HepG2 (cell line): ENCODE measurements around the gene ABCC10. TPM values are rescaled to one million over a fixed set of nuclear protein-coding genes. Genes with fewer than 3 reads are reported as not detected.

Source experiments
- AFF4 ChIP-seq: sonication (generic); formaldehyde crosslinking; IDR thresholded peaks from 2 replicates; pipeline ENCODE4 v1.4.0; 2020; ENCODE audit warnings: missing genetic modification reagents
- FOXJ3 ChIP-seq: sonication (generic); formaldehyde crosslinking; IDR thresholded peaks from 2 replicates; pipeline ENCODE4 v1.4.0; 2020; ENCODE audit warnings: missing genetic modification reagents, mild to moderate bottlenecking, borderline replicate concordance
- GABPA ChIP-seq, 2 experiments: IDR thresholded peaks; 2 replicates each; pipeline ENCODE4 v1.6.1; 2011 to 2016; ENCODE audit warnings: low read depth in 2 of 2, low read length in 1 of 2, missing biosample characterization in 1 of 2, missing genetic modification characterization in 1 of 2
- KDM1A ChIP-seq: IDR thresholded peaks from 2 replicates; pipeline ENCODE4 v1.6.1; 2016; ENCODE audit warnings: missing compliant biosample characterization
- MBNL3 ChIP-seq: fragments of 250-450 bp; sonication (Bioruptor Pico); conservative IDR thresholded peaks from 2 replicates; pipeline ENCODE4 v1.8.0; 2022; ENCODE audit warnings: mild to moderate bottlenecking, inconsistent platforms
- MIXL1 ChIP-seq: IDR thresholded peaks from 2 replicates; pipeline ENCODE4 v1.6.1; 2016
- MLX ChIP-seq: IDR thresholded peaks from 2 replicates; pipeline ENCODE4 v1.6.1; 2016
- RBFOX2 ChIP-seq: fragments of 200-400 bp; formaldehyde crosslinking; IDR thresholded peaks from 2 replicates; pipeline ENCODE4 v1.6.1; 2017; ENCODE audit warnings: low read depth, mild to moderate bottlenecking, low read length
- SNAPC2 ChIP-seq: sonication (generic); formaldehyde crosslinking; IDR thresholded peaks from 2 replicates; pipeline ENCODE4 v1.8.1; 2022; ENCODE audit warnings: mild to moderate bottlenecking, missing genetic modification reagents
- YY1 ChIP-seq: IDR thresholded peaks from 2 replicates; pipeline ENCODE4 v1.6.1; 2011; ENCODE audit warnings: low read length, low read depth, moderate library complexity, mild to moderate bottlenecking; ENCODE audit not compliant: insufficient read depth, insufficient replicate concordance
- ZC3H4 ChIP-seq: sonication (generic); formaldehyde crosslinking; IDR thresholded peaks from 2 replicates; pipeline ENCODE4 v1.4.0; 2020; ENCODE audit warnings: missing genetic modification reagents, borderline replicate concordance
- ZNF207 ChIP-seq: fragments of 450-650 bp; IDR thresholded peaks from 2 replicates; pipeline ENCODE4 v1.6.1; 2016; ENCODE audit warnings: antibody characterized with exemption, borderline replicate concordance
- ZNF777 ChIP-seq: sonication (generic); formaldehyde crosslinking; IDR thresholded peaks from 2 replicates; pipeline ENCODE4 v1.4.0; 2020; ENCODE audit warnings: missing genetic modification reagents
- polyA plus RNA-seq, 8 experiments: library from polyadenylated mRNA; depleted of rRNA in 3 of 8; stranded (reverse) in 7 of 8; unstranded in 1 of 8; fragments of >200 nt; fragmentation: Illumina TruSeq in 4 of 8; extraction: Trizol in 4 of 8; gene quantifications; 2 replicates each; pipeline versions ENCODE4 v1.2.1 to v1.2.3, GENCODE V29; 2011 to 2016; ENCODE audit warnings: low read depth in 4 of 8, missing spikeins in 1 of 8, mixed read lengths in 1 of 8; ENCODE audit not compliant: insufficient read depth in 1 of 8
- total RNA-seq, 5 experiments: library from RNA; depleted of rRNA; stranded (reverse); fragments of >200 nt; fragmentation: Illumina TruSeq; extraction: Trizol; gene quantifications; 2 replicates each; pipeline ENCODE4 v1.2.3, GENCODE V29; 2016; ENCODE audit warnings: low read depth in 1 of 5
- TF ChIP-seq, protein P1 (sequence below): IDR thresholded peaks from 2 replicates; pipeline ENCODE4 v1.6.1; 2016; ENCODE audit warnings: low read depth, control low read depth
- TF ChIP-seq, protein P2 (sequence below), 2 experiments: sonication (generic) in 1 of 2; formaldehyde crosslinking in 1 of 2; IDR thresholded peaks; 2 replicates each; pipeline versions ENCODE4 v1.4.0 to v1.6.1; 2016 to 2020; ENCODE audit warnings: borderline replicate concordance in 1 of 2, low read depth in 1 of 2, mild to moderate bottlenecking in 1 of 2, missing genetic modification reagents in 1 of 2
- TF ChIP-seq, protein P3 (sequence below): sonication (generic); formaldehyde crosslinking; IDR thresholded peaks from 2 replicates; pipeline ENCODE4 v1.4.0; 2020; ENCODE audit warnings: low read depth, mild to moderate bottlenecking, missing genetic modification reagents

ABCC10 gene
- total and polyA plus RNA-seq, 2 of the 13 experiments (the other 11 are each of a cell fraction or from before 2014, with no cell fraction given) = 16.0 to 24.3 TPM

- no peak for TF ChIP-seq MIXL1 (CRISPR knock-in tag)
- TF ChIP-seq, protein P1, sequence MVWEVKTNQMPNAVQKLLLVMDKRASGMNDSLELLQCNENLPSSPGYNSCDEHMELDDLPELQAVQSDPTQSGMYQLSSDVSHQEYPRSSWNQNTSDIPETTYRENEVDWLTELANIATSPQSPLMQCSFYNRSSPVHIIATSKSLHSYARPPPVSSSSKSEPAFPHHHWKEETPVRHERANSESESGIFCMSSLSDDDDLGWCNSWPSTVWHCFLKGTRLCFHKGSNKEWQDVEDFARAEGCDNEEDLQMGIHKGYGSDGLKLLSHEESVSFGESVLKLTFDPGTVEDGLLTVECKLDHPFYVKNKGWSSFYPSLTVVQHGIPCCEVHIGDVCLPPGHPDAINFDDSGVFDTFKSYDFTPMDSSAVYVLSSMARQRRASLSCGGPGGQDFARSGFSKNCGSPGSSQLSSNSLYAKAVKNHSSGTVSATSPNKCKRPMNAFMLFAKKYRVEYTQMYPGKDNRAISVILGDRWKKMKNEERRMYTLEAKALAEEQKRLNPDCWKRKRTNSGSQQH (CRISPR knock-in tag) = no peak
- no peak; the same call in 1 of the 2 replicates for TF ChIP-seq MLX (CRISPR knock-in tag)
- no peak for TF ChIP-seq GABPA (IDR thresholded peaks at IDR 0.05; ENCODE audit: low read depth, low read length)
- TF ChIP-seq GABPA (CRISPR knock-in tag; IDR thresholded peaks at IDR 0.05; ENCODE audit: low read depth) = peak; percentile 70; the same call in 1 of the 2 replicates
- TF ChIP-seq ZNF207 = no peak
- TF ChIP-seq ZNF777 (CRISPR knock-in tag) = no peak
- peak; percentile 53; the same call in 1 of the 2 replicates for TF ChIP-seq KDM1A
- TF ChIP-seq, protein P2, sequence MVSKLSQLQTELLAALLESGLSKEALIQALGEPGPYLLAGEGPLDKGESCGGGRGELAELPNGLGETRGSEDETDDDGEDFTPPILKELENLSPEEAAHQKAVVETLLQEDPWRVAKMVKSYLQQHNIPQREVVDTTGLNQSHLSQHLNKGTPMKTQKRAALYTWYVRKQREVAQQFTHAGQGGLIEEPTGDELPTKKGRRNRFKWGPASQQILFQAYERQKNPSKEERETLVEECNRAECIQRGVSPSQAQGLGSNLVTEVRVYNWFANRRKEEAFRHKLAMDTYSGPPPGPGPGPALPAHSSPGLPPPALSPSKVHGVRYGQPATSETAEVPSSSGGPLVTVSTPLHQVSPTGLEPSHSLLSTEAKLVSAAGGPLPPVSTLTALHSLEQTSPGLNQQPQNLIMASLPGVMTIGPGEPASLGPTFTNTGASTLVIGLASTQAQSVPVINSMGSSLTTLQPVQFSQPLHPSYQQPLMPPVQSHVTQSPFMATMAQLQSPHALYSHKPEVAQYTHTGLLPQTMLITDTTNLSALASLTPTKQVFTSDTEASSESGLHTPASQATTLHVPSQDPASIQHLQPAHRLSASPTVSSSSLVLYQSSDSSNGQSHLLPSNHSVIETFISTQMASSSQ (IDR thresholded peaks at IDR 0.05; ENCODE audit: low read depth) = 0 out of 2 replicates have a peak, but pooled peaks have one; percentile 33
- TF ChIP-seq, protein P2 (CRISPR knock-in tag; IDR thresholded peaks at IDR 0.05; ENCODE audit: borderline replicate concordance) = no peak
- TF ChIP-seq MBNL3 (CRISPR knock-in tag) = no peak
- TF ChIP-seq ZC3H4 (CRISPR knock-in tag) = no peak
- TF ChIP-seq, protein P3, sequence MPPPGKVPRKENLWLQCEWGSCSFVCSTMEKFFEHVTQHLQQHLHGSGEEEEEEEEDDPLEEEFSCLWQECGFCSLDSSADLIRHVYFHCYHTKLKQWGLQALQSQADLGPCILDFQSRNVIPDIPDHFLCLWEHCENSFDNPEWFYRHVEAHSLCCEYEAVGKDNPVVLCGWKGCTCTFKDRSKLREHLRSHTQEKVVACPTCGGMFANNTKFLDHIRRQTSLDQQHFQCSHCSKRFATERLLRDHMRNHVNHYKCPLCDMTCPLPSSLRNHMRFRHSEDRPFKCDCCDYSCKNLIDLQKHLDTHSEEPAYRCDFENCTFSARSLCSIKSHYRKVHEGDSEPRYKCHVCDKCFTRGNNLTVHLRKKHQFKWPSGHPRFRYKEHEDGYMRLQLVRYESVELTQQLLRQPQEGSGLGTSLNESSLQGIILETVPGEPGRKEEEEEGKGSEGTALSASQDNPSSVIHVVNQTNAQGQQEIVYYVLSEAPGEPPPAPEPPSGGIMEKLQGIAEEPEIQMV (CRISPR knock-in tag) = no peak
- TF ChIP-seq YY1 = no peak
- TF ChIP-seq AFF4 (CRISPR knock-in tag) = no peak
- TF ChIP-seq FOXJ3 (CRISPR knock-in tag) = 0 out of 2 replicates have a peak, but pooled peaks have one; percentile 66
- TF ChIP-seq SNAPC2 (CRISPR knock-in tag) = no peak
- TF ChIP-seq RBFOX2 = no peak; the same call in 1 of the 2 replicates
These were observed 63.2 kb downstream of the ABCC10 start (continued) for GRCh38 chr6:43490523-43490939.
